HG03558 (cell line): Measurements from ENCODE around the gene NOL12.

ENCODE experiments used
- ATAC-seq: cut with Tn5 transposase; IDR thresholded peaks from one replicate; pipeline ENCODE4 v1.9.1; 2021; ENCODE audit warnings: moderate number of reproducible peaks; ENCODE audit not compliant: unreplicated experiment; ENCODE audit errors: extremely low read depth

NOL12 gene

GRCh38 chr22:37741312-37741795 is 55.2 kb downstream of the NOL12 start:
- no peak for ATAC-seq

GRCh38 chr22:37742376-37743171 is 56.4 kb downstream of the NOL12 start:
- no peak for ATAC-seq
